NCI-H2107 treated with DMSO at 0.1 percent for 48 hours (cell line): ENCODE results near the gene MAN2A1.
"Not testable (repeated sequence)": the region's sequence is repeated elsewhere in the genome, so short reads cannot be mapped to it uniquely, and the experiment has no call there.

Experiments
- DNase-seq: peaks from one replicate; lab custom pipeline; 2025; ENCODE audit not compliant: unreplicated experiment; lab: John Stamatoyannopoulos, UW

MAN2A1 gene

GRCh38 chr5:109862301-109862700, 172.6 kb downstream of the MAN2A1 start:
- no peak for DNase-seq

DNA sequence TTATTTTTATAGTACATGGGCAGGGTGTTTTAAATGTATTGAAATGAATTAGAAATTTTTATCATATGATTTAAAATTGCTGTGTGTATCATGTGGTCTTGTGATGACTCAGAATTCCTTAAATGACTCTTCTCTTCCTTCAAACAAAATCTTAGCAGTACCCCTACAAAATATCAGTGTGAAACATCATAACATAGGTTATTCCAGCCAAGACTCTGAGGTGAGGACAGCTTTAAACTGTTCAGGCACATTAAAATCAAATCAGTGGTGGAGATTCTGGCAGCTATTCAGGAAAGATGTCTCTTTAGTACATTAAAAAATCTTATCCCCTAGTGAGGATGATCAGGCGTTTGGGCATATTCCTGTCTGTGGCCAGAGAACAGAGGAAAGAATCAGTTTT, 174.0 kb downstream of the MAN2A1 start:
- no peak for DNase-seq

GRCh38 chr5:109865637-109866036, 175.9 kb downstream of the MAN2A1 start:
- peak; percentile 92 for DNase-seq

GRCh38 chr5:109866051-109866450, 176.3 kb downstream of the MAN2A1 start:
- no peak for DNase-seq

GRCh38 chr5:109868737-109869136, 179.0 kb downstream of the MAN2A1 start:
- no peak for DNase-seq

- no peak for DNase-seq
Observed at GRCh38 chr5:109873687-109874086, 184.0 kb downstream of the MAN2A1 start.

GRCh38 chr5:109874108-109874507, 184.4 kb downstream of the MAN2A1 start:
- DNase-seq, result no peak

- DNase-seq, result no peak
Observed at GRCh38 chr5:109876030-109876725, 186.5 kb downstream of the MAN2A1 start.

DNA sequence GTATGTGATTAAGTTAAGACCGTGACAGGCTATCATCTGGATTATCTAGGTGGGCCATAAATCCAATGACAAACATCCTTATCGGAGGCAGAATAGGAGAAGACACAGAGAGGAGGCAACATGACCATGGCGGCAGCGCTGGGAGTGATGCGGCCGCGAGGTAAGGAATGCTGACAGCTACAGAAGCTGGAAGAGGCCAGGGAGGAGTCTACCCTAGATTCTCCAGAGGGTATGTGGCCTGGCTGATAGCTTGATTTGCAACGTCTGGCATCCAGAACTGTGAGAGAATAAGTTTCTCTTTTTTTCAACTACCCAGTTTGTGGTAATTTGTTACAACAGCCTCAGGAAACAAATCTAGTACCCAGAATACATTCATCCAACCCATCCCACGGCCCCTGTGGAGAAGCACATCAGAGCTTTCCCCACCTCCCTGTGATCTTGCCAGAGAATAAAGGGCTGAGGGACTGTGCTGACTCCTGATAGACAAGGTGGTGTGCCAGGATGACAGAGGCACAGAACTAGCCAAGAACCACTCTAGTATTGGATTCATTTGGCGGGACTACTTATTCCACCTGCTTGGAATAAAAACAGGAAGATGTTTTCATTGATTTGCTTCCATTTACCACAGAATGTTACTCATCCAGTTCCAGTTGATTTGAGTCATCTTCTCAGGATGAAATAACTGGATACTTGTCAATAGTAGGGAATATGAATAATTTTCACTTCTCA, 187.4 kb downstream of the MAN2A1 start:
- no peak for DNase-seq

- DNase-seq, result no peak
Observed at GRCh38 chr5:109877670-109878045, 187.9 kb downstream of the MAN2A1 start.

- no peak for DNase-seq
Observed at GRCh38 chr5:109878887-109879286, 189.2 kb downstream of the MAN2A1 start.

DNA sequence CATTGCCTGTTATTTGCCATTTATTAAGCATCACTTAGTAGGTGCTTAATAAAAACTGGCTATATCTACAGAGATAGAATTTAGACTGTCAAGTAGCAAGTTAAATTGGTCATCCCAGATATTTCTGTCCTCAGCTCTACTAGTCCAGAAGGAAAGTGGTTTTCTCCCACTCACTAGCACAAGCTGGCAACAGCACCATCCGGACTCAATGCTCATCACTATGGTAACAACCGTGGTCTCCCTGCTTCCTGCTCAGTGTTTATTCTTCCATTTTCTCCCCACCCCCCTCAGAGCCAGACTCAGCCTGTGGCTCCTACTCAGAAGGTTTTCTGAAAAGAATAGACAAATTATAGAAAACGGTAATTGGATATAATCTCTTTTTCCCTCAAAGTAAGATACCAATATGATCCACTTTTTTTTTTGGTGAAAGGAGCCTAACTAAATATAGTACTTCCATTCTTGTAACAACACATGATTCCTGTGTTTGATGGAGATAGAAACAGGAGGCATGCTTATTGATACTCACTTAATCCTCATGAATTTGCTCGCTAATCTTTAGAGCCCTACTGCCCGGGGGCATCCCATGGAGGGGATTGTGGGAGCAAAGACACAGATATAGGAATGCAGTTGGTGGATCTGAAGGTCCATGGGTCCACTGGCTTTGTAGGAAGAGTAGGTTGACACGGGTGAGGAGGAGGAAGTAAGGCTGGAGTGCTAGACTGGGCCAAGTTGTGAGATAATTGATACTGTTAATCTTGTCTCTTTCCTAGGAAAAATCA, 191.4 kb downstream of the MAN2A1 start:
- DNase-seq, result no peak

GRCh38 chr5:109882546-109882945, 192.8 kb downstream of the MAN2A1 start:
- DNase-seq, result no peak

DNA sequence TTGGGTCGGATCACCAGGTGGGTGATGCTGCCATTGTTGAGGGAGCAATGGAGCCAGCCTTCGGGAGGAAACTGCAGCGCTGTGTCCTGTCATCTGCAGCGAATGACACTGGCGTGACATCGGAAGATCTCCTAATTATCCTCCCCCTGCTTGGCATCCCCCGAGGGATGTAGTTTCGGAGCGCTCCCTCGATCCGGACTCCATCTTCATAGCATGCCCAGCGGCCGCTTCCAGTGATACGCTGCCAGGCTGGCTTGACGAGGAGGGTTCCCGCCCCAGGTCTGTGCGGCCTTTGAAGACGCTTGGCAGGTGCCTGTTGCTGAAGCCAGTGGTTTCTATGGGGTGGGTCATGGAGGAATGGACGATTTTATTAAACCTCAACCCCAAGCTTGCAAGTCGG, 194.9 kb downstream of the MAN2A1 start:
- no peak for DNase-seq

GRCh38 chr5:109885205-109885604, 195.5 kb downstream of the MAN2A1 start:
- no peak for DNase-seq

DNA sequence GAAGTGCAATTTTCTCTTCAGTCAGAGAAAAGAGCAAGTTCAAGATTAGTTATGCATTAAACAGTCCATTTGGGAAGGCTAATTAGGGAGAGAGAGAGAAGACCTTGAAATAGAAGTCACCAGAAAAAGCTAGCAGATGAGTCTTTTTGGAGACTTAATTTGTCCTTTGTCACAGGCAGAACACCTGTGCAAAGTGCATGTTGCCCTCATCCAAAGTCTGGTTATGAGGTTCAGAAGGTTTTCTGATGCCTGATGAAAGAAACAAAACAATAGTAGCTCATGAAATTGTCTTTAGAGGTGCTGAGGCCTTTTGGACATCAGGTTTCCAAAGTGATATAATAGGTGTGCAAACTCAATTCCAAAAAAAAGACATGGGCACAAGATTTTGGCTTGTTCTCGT, 199.3 kb downstream of the MAN2A1 start:
- DNase-seq, result no peak

- DNase-seq, result not testable (repeated sequence)
Observed at GRCh38 chr5:109893271-109893670, 203.5 kb downstream of the MAN2A1 start.

DNA sequence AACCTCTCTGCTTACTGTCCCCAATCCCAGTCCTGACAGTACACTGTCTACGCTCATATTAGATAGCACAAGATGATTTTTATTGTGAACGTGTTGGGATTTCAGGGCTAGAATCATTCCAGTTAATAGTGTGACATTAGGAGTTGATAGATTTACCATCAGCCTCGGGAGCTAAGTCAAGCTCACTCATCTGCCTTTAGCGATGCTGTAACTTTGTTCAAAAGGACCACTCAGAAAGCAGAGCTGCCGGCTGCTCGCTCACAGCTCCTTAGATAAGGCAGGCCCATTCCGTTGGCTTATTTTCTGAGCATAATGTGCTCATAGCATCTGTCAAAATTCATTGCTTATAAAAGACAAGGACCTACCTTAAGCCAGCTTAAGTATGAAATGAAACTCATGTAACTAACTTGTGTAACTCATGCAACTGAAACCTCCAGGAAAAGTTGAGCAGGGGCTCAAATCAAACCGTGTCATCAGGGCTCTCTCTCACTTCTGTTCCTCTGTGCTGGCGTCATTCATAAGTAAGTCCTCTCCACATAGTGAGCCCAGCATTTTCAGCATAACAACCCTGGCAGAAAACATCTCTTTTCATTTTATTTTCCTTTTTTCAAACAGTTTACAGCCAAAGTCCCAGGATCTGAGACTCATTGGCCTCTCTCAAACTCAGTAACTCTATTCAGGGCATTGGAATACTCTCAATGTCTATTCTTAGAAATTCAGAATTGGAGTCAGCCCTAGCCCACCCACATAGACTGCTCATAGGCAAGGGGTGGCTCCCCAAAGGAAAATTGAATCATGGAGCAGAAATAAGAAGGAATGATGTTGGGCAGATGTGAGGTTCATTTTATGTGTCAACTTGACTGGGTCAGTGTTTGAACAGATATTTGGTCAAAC, 208.8 kb downstream of the MAN2A1 start:
- no peak for DNase-seq

DNA sequence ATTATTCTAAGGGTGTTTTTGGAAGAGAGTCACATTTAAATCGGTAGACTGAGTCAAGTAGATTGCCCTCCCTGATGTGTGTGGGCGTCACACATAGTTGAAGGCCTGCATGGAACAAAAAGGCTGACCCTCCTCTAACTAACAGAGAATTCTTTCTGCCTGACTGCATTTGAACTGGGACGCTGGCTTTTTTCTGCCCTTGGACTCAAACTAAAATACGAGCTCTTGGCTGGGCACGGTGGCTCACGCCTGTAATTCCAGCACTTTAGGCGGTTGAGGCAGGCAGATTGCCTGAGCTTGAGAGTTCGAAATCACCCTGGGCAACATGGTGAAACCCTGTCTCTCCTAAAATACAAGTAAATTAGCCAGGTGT, 209.4 kb downstream of the MAN2A1 start:
- no peak for DNase-seq

GRCh38 chr5:109900461-109900860, 210.7 kb downstream of the MAN2A1 start:
- no peak for DNase-seq
